Smooth muscle cell (in vitro differentiated cells): Measurements from ENCODE around the gene ULBP3. TPM values are rescaled to one million over a fixed set of nuclear protein-coding genes. Genes with fewer than 3 reads are reported as not detected.
"Not testable (repeated sequence)": the region's sequence is repeated elsewhere in the genome, so short reads cannot be mapped to it uniquely, and the experiment has no call there.

Experiments
- DNase-seq: peaks from one replicate; lab custom pipeline; 2025; ENCODE audit not compliant: unreplicated experiment; lab: John Stamatoyannopoulos, UW
- H2AFZ ChIP-seq: fragments of 200-600 bp; sonication (generic); 2 replicates; pipeline ENCODE4 v1.6.0; 2016; ENCODE audit warnings: antibody characterized with exemption, low read depth, mild to moderate bottlenecking
- H3F3A ChIP-seq: fragments of 200-600 bp; sonication (generic); 2 replicates; pipeline ENCODE4 v1.6.0; 2017; ENCODE audit warnings: antibody characterized with exemption, low read depth
- H3K27ac ChIP-seq: fragments of 200-600 bp; sonication (generic); 2 replicates; pipeline ENCODE4 v1.5.1; 2016; ENCODE audit warnings: low read depth, mild to moderate bottlenecking
- H3K27me3 ChIP-seq: fragments of 200-600 bp; sonication (generic); 2 replicates; pipeline ENCODE4 v1.6.1; 2016; ENCODE audit warnings: low read depth, mild to moderate bottlenecking
- H3K36me3 ChIP-seq: fragments of 200-600 bp; sonication (generic); 2 replicates; pipeline ENCODE4 v1.5.1; 2016; ENCODE audit warnings: low read depth
- H3K4me1 ChIP-seq: fragments of 200-600 bp; sonication (generic); 2 replicates; pipeline ENCODE4 v1.5.1; 2016; ENCODE audit warnings: low read depth
- H3K4me2 ChIP-seq: fragments of 200-600 bp; sonication (generic); 2 replicates; pipeline ENCODE4 v1.6.0; 2016; ENCODE audit warnings: mild to moderate bottlenecking
- H3K4me3 ChIP-seq: fragments of 200-600 bp; sonication (generic); 2 replicates; pipeline ENCODE4 v1.5.1; 2016; ENCODE audit warnings: mild to moderate bottlenecking
- H3K79me2 ChIP-seq: fragments of 200-600 bp; sonication (generic); 2 replicates; pipeline ENCODE4 v1.6.0; 2016; ENCODE audit warnings: low read depth, mild to moderate bottlenecking
- H3K9ac ChIP-seq: fragments of 200-600 bp; sonication (generic); 2 replicates; pipeline ENCODE4 v1.6.0; 2016; ENCODE audit warnings: low read depth
- H3K9me3 ChIP-seq: fragments of 200-600 bp; sonication (generic); replicated peaks from 2 replicates; pipeline ENCODE4 v1.5.1; 2016; ENCODE audit warnings: low read depth
- H4K20me1 ChIP-seq: fragments of 200-600 bp; sonication (generic); 2 replicates; pipeline ENCODE4 v1.6.0; 2016; ENCODE audit warnings: low read depth
- CTCF ChIP-seq: fragments of 200-600 bp; sonication (generic); IDR thresholded peaks from 2 replicates; pipeline ENCODE4 v1.5.1; 2017; ENCODE audit warnings: borderline replicate concordance, mild to moderate bottlenecking, antibody characterized with exemption; ENCODE audit not compliant: insufficient read depth, poor library complexity, severe bottlenecking
- WGBS: methylation state at CpG from one replicate; pipeline ENCODE4 v1.1.7; 2016; ENCODE audit warnings: low lambda C conversion rate; 5-methylcytosine and 5-hydroxymethylcytosine counted together
- polyA plus RNA-seq: library from polyadenylated mRNA; unstranded; fragments of >200 nt; fragmentation: Nextera tagmentation; extraction: Ambion mirVana; gene quantifications from 2 replicates; pipeline ENCODE4 v1.2.1, GENCODE V29; 2016
- total RNA-seq: library from RNA; depleted of rRNA; stranded (reverse); fragments of >200 nt; gene quantifications from 2 replicates; pipeline ENCODE4 v1.2.3, GENCODE V29; 2014

ULBP3 gene
- total and polyA plus RNA-seq, 2 experiments from 2014 or later: 2.4 to 11.7 TPM

- TF ChIP-seq CTCF: no peak
- 59% methylated on average over 2 of the region's 2 CpGs for WGBS
Observed at GRCh38 chr6:150075034-150075421, 6.1 kb upstream of the ULBP3 start.

GRCh38 chr6:150074396-150075033, 5.6 kb upstream of the ULBP3 start:
- H4K20me1 ChIP-seq: not testable (repeated sequence)

More at GRCh38 chr6:150075034-150075421, 6.1 kb upstream of the ULBP3 start:
- H2AFZ ChIP-seq: no peak overlapping the region
- no peak overlapping the region for H3K9ac ChIP-seq
- H3K27ac ChIP-seq: no peak overlapping the region
- no peak for DNase-seq
- H3K4me3 ChIP-seq: no peak overlapping the region
- H3K4me2 ChIP-seq: no peak overlapping the region
- H3K4me1 ChIP-seq: peaks cover 10% of the 10 kb centered on the region
- H4K20me1 ChIP-seq: peaks cover 14% of the 10 kb centered on the region
- H3K27me3 ChIP-seq: peaks cover 10% of the 10 kb centered on the region
- H3K9me3 ChIP-seq: no peaks in the 10 kb centered on the region
- H3F3A ChIP-seq: peaks cover 35% of the 10 kb centered on the region
- H3K36me3 ChIP-seq: no peaks in the 10 kb centered on the region
- no peaks in the 10 kb centered on the region for H3K79me2 ChIP-seq

GRCh38 chr6:150072201-150072600, 3.3 kb upstream of the ULBP3 start:
- Histone ChIP-seq H3K9ac (no peak overlapping the region), H2AFZ (no peak overlapping the region), H3K4me2 (no peak overlapping the region), H4K20me1 (peaks cover 2% of the 10 kb centered on the region), H3K36me3 (no peaks in the 10 kb centered on the region), H3K79me2 (no peaks in the 10 kb centered on the region), H3F3A (peaks cover 27% of the 10 kb centered on the region), H3K27ac (no peak overlapping the region), H3K9me3 (no peaks in the 10 kb centered on the region), H3K27me3 (peaks cover 5% of the 10 kb centered on the region), H3K4me3 (no peak overlapping the region), H3K4me1 (peaks cover 10% of the 10 kb centered on the region)
- TF ChIP-seq CTCF: no peak
- WGBS: 52% methylated on average over 8 of the region's 8 CpGs
- DNase-seq: no peak

More at GRCh38 chr6:150074396-150075033, 5.6 kb upstream of the ULBP3 start:
- peaks cover 10% of the 10 kb centered on the region for H3K4me1 ChIP-seq
- not testable (repeated sequence) for DNase-seq, H3K9me3 ChIP-seq, H3K9ac ChIP-seq, H3K27ac ChIP-seq, H3K36me3 ChIP-seq, H3K79me2 ChIP-seq, H3K4me2 ChIP-seq, H2AFZ ChIP-seq, H3K4me3 ChIP-seq
- peaks cover 10% of the 10 kb centered on the region for H3K27me3 ChIP-seq
- 87% methylated on average over 4 of the region's 4 CpGs for WGBS
- H3F3A ChIP-seq: peaks cover 40% of the 10 kb centered on the region

- Histone ChIP-seq H3K36me3 (no peaks in the 10 kb centered on the region), H3F3A (peaks cover 14% of the 10 kb centered on the region), H3K27me3 (peaks cover 10% of the 10 kb centered on the region), H2AFZ (no peak overlapping the region), H3K27ac (no peak overlapping the region), H4K20me1 (no peaks in the 10 kb centered on the region), H3K9me3 (no peaks in the 10 kb centered on the region), H3K79me2 (no peaks in the 10 kb centered on the region), H3K9ac (no peak overlapping the region), H3K4me1 (peaks cover 2% of the 10 kb centered on the region), H3K4me3 (no peak overlapping the region), H3K4me2 (no peak overlapping the region)
- 85% methylated on average over 3 of the region's 3 CpGs for WGBS
- DNase-seq: no peak
- TF ChIP-seq CTCF: no peak
Observed at GRCh38 chr6:150070236-150070818, 1.4 kb upstream of the ULBP3 start.
